WTC11 (cell line): ENCODE data around the gene KCNJ1. TPM values are rescaled to one million over a fixed set of nuclear protein-coding genes. Genes with fewer than 3 reads are reported as not detected.
A peak's percentile ranks its signal among the peaks of the same experiment; 100 is the strongest.

Experiments used
- ATAC-seq: fragments of 200-7000 bp; cut with Tn5 transposase; 2 replicates; pipeline ENCODE4 v1.10.0; 2021; ENCODE audit warnings: mild to moderate bottlenecking, moderate library complexity
- CTCF ChIA-PET: fragments of 300-600 bp; sonication (Branson Sonifier 250); formaldehyde crosslinking; loops from one replicate; lab custom pipeline; 2021; ENCODE audit warnings: antibody characterized with exemption; lab: Charles Lee
- POLR2A ChIA-PET: fragments of 350-600 bp; sonication (Branson Sonifier 250); formaldehyde crosslinking; loops from one replicate; lab custom pipeline; 2021; ENCODE audit warnings: antibody characterized with exemption; lab: Charles Lee
- DNase-seq: peaks from one replicate; pipeline ENCODE4 v3.0.0; 2021; ENCODE audit warnings: low spot score
- H3K27ac Mint-ChIP-seq: 2 replicates; pipeline ENCODE4 v1.8.0; 2021; ENCODE audit warnings: mixed read lengths
- H3K27me3 Mint-ChIP-seq: 2 replicates; pipeline ENCODE4 v1.8.0; 2021; ENCODE audit warnings: low read depth, mild to moderate bottlenecking, moderate library complexity, mixed read lengths
- H3K36me3 Mint-ChIP-seq: 2 replicates; pipeline ENCODE4 v1.8.0; 2021; ENCODE audit warnings: mixed read lengths
- H3K4me1 Mint-ChIP-seq: 2 replicates; pipeline ENCODE4 v1.8.0; 2022; ENCODE audit warnings: mixed read lengths
- H3K4me3 Mint-ChIP-seq: 2 replicates; pipeline ENCODE4 v1.8.0; 2021; ENCODE audit warnings: mild to moderate bottlenecking, moderate library complexity, mixed read lengths
- H3K9me3 Mint-ChIP-seq: 2 replicates; pipeline ENCODE4 v1.8.0; 2021; ENCODE audit warnings: mixed read lengths
- CTCF ChIP-seq: fragments of 200-600 bp; IDR thresholded peaks from 2 replicates; pipeline ENCODE4 v1.8.0; 2022; ENCODE audit warnings: antibody characterized with exemption
- E2F1 ChIP-seq: sonication (generic); formaldehyde crosslinking; IDR thresholded peaks from 2 replicates; pipeline ENCODE4 v1.8.0; 2022; ENCODE audit warnings: mild to moderate bottlenecking, missing genetic modification reagents
- E2F4 ChIP-seq: sonication (generic); formaldehyde crosslinking; IDR thresholded peaks from 2 replicates; pipeline ENCODE4 v1.8.1; 2022; ENCODE audit warnings: low read depth, mild to moderate bottlenecking, moderate library complexity, missing genetic modification reagents, borderline replicate concordance
- E2F5 ChIP-seq: sonication (generic); formaldehyde crosslinking; IDR thresholded peaks from 2 replicates; pipeline ENCODE4 v1.8.1; 2022; ENCODE audit warnings: mild to moderate bottlenecking, moderate library complexity, missing genetic modification reagents
- GTF2I ChIP-seq: fragments of 250-450 bp; sonication (Bioruptor Pico); conservative IDR thresholded peaks from 2 replicates; pipeline ENCODE4 v1.4.0; 2021; ENCODE audit warnings: mild to moderate bottlenecking
- IRF1 ChIP-seq: sonication (generic); formaldehyde crosslinking; IDR thresholded peaks from 2 replicates; pipeline ENCODE4 v1.8.0; 2023; ENCODE audit warnings: missing genetic modification reagents
- JAZF1 ChIP-seq: fragments of 250-450 bp; sonication (Bioruptor Pico); IDR thresholded peaks from 2 replicates; pipeline ENCODE4 v1.9.0; 2021; ENCODE audit warnings: moderate library complexity, mild to moderate bottlenecking, inconsistent platforms
- MYBL2 ChIP-seq: sonication (generic); formaldehyde crosslinking; IDR thresholded peaks from 2 replicates; pipeline ENCODE4 v1.8.1; 2023; ENCODE audit warnings: mild to moderate bottlenecking, moderate library complexity, missing genetic modification reagents
- NR3C1 ChIP-seq: sonication (generic); formaldehyde crosslinking; conservative IDR thresholded peaks from 2 replicates; pipeline ENCODE4 v1.8.1; 2023; ENCODE audit warnings: low read depth, mild to moderate bottlenecking, missing genetic modification reagents
- OVOL2 ChIP-seq: fragments of 250-450 bp; sonication (Bioruptor Pico); IDR thresholded peaks from 2 replicates; pipeline ENCODE4 v1.9.0; 2021; ENCODE audit warnings: mild to moderate bottlenecking, borderline replicate concordance
- RELA ChIP-seq: sonication (generic); formaldehyde crosslinking; IDR thresholded peaks from 2 replicates; pipeline ENCODE4 v1.8.1; 2022; ENCODE audit warnings: missing genetic modification reagents, mild to moderate bottlenecking, borderline replicate concordance
- TCF7 ChIP-seq: sonication (generic); formaldehyde crosslinking; IDR thresholded peaks from 2 replicates; pipeline ENCODE4 v1.8.0; 2022; ENCODE audit warnings: mild to moderate bottlenecking, low read depth, missing genetic modification reagents, moderate library complexity
- ZBTB43 ChIP-seq: sonication (generic); formaldehyde crosslinking; IDR thresholded peaks from 2 replicates; pipeline ENCODE4 v1.8.1; 2023; ENCODE audit warnings: mild to moderate bottlenecking, missing genetic modification reagents
- ZNF121 ChIP-seq: sonication (generic); formaldehyde crosslinking; IDR thresholded peaks from 2 replicates; pipeline ENCODE4 v1.8.0; 2023; ENCODE audit warnings: missing genetic modification reagents
- total RNA-seq: library from RNA; stranded (reverse); gene quantifications from 3 replicates; pipeline ENCODE4 v1.2.3, GENCODE V29; 2021

KCNJ1 gene
- total RNA-seq, 1 experiment from 2014 or later: 0.24 TPM

GRCh38 chr11:128803011-128803410, 64.1 kb downstream of the KCNJ1 start:
- Mint-ChIP-seq H3K9me3 (0 out of 2 replicates have a peak, but pooled peaks cover 3% of the 10 kb centered on the region), H3K27me3 (peaks cover 3% of the 10 kb centered on the region; the same call in 1 of the 2 replicates), H3K4me1 (peaks cover 16% of the 10 kb centered on the region), H3K36me3 (no peaks in the 10 kb centered on the region), H3K27ac (no peak overlapping the region), H3K4me3 (no peak overlapping the region)
- DNase-seq: no peak
- POLR2A ChIA-PET: no interaction called here
- CTCF ChIA-PET: interaction anchor here (0.5 to 2.0 kb wide), 22 partner anchors 9 to 645 kb away, joined by 3 to 16 read pairs (median 4); no protein-coding TSS in a partner anchor
- no peak for ATAC-seq
- no peak for TF ChIP-seq OVOL2
- TF ChIP-seq E2F4 (CRISPR knock-in tag): no peak
- TF ChIP-seq E2F5 (CRISPR knock-in tag): no peak
- no peak for TF ChIP-seq NR3C1 (CRISPR knock-in tag)
- TF ChIP-seq MYBL2 (CRISPR knock-in tag): no peak
- no peak for TF ChIP-seq RELA
- no peak for TF ChIP-seq ZBTB43 (CRISPR knock-in tag)
- no peak for TF ChIP-seq JAZF1
- no peak for TF ChIP-seq IRF1
- TF ChIP-seq E2F1 (CRISPR knock-in tag): no peak

- peaks cover 16% of the 10 kb centered on the region for H3K4me1 Mint-ChIP-seq
- ATAC-seq: peak; percentile 88
- peaks cover 3% of the 10 kb centered on the region; the same call in 1 of the 2 replicates for H3K27me3 Mint-ChIP-seq
- ChIA-PET CTCF (interaction anchor here (0.5 to 2.0 kb wide), 28 partner anchors 9 to 645 kb away, joined by 3 to 16 read pairs (median 4); no protein-coding TSS in a partner anchor), POLR2A (no interaction called here)
- H3K27ac Mint-ChIP-seq: no peak overlapping the region
- no peaks in the 10 kb centered on the region for H3K36me3 Mint-ChIP-seq
- H3K4me3 Mint-ChIP-seq: no peak overlapping the region
- 0 out of 2 replicates have a peak, but pooled peaks cover 3% of the 10 kb centered on the region for H3K9me3 Mint-ChIP-seq
- TF ChIP-seq ZNF121: peak; percentile 91
- TF ChIP-seq GTF2I (CRISPR knock-in tag): 0 out of 2 replicates have a peak, but pooled peaks have one; percentile 8
- peak; percentile 38 for TF ChIP-seq CTCF
- no peak for TF ChIP-seq TCF7 (CRISPR knock-in tag)
- DNase-seq: peak; percentile 56
These were observed 64.6 kb downstream of the KCNJ1 start for GRCh38 chr11:128802358-128802981.
